IPS DF 4.7 (cell line): ENCODE data around the gene UCP2.

Experiments used
- DNase-seq: peaks from one replicate; pipeline ENCODE4 v3.0.0-alpha.2; 2013; ENCODE audit warnings: low spot score; ENCODE audit errors: extremely low read depth

Gene UCP2

GRCh38 chr11:74010306-74011300, 28.0 kb upstream of the UCP2 start:
- DNase-seq, result no peak

- DNase-seq, result no peak
Observed at GRCh38 chr11:74009675-74010305, 27.1 kb upstream of the UCP2 start.

DNA sequence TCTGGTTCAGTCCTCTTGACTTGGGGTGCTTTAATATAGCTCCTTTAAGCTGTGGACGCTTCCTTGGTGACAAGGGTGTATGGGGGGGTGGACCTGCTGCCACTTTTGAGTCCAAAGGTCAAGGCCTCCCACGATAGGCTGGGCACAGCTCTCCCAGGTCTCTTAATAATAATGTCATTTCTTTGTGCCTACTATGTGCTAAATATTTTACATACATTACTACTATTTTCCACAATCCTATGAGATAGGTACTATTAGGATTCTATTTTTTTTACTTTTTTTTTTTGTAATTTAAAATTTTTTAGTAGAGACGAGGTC, 26.5 kb upstream of the UCP2 start:
- DNase-seq, result no peak

DNA sequence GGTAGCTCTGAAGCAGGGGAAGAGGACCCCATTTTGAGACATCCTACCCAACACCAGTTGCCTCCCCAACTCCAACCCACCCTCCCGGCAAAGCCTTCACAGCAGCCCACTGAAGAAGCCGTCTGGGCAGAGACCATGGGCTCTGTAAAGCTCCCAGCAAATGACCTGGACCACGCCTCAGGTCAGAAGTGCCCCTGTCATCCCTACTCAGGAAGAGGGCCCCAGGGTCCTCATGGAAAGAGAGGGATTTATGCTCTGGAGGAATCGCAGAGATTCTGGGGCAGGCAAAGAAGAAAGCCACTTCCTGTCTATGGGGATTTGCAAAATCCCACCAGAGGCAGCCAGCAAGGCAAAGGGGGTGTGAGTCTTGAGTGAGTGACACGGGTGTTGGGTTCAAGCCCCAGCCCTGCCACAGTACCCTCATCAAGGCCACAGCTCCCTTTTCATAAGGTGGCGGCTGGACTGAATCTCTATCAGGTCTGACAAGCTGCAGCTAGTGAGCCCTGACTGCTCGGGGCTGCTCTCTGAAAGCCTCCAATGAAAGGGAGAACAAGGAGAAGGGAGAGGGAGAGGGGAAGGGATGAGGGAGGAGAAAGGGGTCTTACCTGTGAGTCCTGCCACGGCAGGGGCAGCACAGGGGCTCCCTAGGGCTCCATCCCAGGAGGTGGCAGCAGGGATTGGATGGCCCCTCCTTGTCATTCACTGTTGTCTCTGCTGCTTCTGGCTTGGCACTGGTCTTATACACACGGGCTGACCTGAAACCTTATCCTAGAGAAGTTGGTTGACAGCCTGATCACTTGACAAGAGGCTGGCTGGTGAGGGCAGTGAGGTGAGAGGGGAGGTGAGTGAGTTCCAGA, 26.0 kb upstream of the UCP2 start, which contains the start of gene UCP3:
UCP3 (minus strand) TSS at position 713 of the 857 bp plus-strand sequence. CDS start 2,043 bp downstream, outside the sequence.
- DNase-seq, result no peak

GRCh38 chr11:74007691-74008372, 25.2 kb upstream of the UCP2 start:
- DNase-seq, result no peak

- DNase-seq, result no peak
Observed at GRCh38 chr11:74006743-74007304, 24.2 kb upstream of the UCP2 start.

DNA sequence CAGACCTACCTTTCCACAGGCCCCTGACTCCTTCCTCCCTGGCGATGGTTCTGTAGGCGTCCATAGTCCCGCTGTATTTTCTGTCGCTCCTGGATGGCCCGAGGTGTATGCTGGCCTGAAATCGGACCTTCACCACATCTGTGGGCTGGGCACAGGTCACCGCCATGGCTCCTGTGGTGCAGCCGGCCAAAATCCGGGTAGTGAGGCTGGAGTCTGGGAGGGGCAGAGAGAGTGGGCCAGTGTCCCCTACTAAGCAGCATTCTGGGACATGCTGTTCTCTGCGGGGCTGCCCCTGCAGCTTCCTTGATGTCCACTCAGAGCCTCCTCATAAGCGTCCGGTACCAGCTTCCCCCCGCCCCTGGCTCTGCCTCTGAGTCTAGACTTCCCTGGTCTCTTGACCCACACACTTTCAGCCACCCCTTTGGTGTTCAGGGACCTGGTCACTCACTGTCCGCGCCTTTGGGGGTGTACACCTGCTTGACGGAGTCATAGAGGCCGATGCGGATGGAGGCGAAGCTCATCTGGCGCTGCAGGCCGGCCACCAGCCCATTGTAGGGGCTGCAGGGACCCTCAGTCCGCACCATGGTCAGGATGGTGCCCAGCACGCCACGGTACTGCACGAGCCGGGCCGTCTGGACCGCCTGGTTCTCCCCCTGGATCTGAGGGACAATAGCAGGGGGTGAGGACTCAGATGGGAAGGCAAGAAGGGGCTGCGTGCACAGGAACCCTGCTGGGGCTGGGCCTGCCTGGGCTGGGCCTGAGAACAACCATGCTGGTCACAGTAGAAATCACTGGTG, 23.3 kb upstream of the UCP2 start:
- no peak for DNase-seq

GRCh38 chr11:74004759-74005615, 22.3 kb upstream of the UCP2 start:
- no peak for DNase-seq

DNA sequence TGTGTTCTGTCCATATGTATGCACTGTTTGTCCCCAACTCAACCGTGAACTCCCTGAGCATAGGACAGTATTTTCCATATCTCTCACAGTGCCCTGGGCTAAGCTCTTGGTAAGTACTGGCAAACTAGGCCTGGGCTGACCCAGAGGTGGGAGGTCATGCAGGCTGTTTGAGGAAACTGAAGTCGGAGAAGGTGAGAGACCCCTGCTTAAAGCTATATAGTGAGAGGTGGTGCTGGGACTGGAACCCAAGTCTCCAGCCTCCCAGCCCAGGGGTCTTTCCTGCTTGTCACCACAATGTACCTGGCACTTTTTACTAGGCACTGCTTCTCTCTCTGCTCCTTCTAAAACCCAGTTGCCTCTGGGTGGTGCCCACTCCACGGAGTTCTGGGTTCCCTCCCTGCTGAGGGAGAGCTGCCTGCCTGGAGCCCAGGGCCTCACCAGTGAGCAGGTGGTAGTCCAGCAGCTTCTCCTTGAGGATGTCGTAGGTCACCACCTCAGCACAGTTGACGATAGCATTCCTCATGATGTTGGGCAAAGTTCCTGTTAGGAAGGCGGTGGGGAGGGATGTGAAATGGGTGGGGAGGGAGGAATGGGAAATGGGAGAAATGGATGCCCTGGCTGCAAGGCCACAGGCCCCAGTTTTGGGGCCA, 21.5 kb upstream of the UCP2 start:
- no peak for DNase-seq

DNA sequence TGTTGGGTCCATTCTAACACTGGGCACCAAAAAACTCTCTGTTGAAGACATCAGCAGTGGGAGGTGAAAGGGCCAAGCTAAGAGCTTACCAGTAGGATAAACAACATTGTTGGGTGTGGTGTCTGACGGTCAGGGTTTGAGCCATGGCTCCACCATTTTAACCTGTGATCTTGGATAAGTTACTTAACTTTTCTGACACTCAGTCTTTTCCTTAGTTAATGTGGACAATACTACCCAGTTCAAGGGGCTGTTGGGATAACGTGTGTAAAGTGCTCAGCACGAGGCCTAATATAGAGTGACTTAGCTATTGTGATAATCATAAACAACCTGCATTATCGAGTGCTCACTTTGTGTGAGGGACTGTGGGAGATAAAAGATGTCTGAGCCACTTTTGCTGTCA, 20.2 kb upstream of the UCP2 start:
- no peak for DNase-seq

GRCh38 chr11:74001822-74002286, 19.2 kb upstream of the UCP2 start:
- no peak for DNase-seq

DNA sequence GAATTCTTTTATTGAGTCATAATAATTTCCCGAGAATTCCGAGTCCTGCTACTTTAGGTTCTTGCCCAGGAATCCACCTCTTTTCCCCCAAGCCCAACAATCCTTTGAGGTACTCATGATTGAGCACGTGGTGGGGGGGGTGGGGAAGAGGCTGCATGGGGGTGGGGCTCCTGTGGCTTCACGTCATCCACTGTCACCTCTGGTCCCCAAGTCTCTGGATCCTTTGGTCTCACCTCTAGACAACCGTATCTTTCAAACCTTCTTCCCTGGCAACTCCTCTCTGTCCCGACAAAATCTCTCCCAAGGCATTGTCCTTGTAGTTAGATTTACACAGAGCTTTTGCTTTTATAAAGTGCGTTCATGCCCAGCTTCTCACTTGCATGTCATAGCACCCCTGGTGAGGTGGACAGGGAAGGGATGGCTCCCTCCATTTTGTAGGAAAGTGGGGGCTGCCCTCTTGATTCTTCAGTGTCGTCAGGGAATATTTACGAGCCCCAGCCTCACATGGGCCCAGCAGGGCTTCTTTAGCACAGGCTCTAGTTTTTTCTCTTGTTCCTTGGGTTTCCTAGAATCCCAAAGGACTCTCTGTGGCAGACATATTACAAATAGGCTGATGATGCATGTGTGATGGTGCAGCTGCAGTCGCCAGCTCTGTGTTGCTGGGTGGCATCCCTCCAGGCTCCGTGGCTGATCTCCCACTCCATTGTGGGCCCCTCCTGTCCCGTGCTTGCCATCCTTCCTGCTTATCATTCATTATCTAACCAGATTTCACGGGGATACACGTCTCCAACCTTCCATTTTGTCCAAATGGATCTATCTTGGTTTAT, 17.9 kb upstream of the UCP2 start:
- no peak for DNase-seq

DNA sequence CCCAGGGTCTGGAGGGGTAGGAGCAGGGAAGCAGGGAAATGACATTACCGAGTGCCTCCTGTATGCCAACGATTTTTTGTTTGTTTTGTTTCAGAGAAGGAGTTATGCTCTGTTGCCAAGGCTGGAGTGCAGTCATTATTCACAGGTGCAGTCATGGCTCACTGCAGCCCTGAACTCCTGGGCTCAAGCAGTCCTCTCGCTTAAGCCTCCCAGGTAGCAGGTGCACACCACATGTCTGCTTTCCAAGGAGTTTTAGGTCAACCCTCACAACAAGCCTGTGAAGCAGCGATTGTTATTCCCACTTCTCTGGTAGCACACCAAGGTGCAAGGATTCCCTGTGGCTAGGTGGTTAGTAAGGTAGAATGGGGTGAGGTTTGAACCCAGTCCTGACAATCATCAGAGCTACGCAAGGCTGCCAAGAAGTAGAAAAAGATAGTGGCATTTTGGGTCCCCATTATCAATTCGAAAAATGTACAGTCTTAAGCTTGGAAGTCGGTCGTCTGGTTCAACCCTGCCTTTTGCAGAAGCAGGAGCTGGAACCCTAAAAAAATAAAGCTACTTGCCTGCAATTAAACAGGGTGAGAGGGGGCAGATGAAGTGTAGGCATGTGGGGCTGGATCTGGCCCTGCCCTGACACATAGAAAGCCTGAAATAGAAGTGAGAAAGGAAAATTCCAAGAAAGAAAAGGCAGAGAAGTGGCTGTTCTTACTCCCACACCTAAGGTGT, 17.1 kb upstream of the UCP2 start:
- no peak for DNase-seq

GRCh38 chr11:73998846-73999575, 16.4 kb upstream of the UCP2 start:
- no peak for DNase-seq

DNA sequence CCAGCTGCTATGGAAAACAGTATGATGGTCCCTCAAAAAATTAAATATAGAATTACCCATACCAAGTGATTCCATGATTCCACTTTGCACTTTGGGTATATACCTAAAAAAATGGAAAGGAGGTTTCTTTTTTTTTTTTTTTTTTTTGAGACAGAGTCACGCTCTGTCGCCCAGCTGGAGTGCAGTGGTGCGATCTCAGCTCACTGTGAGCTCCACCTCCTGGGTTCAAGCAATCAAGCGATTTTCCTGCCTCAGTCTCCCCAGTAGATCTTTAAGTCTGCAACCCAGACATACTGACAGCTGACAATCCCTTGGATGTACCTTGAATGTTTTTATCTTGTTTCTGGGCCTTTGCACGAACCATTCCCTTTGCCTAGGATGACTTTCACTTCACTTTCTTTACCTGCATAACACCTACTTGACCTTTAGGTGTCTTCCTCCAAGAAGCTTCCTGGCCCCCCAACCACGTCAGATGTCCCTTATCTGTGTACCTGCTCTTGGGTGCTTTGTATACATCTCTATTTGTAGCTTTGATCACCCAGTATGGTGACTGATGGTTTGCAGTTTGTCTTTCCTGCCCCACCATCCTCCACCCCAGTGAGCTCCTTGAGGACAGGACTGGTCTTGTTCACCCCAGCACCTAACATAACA, 14.6 kb upstream of the UCP2 start:
- DNase-seq, result no peak
